Measurements from ENCODE around the gene EEF1G. TPM values are rescaled to one million over a fixed set of nuclear protein-coding genes. Genes with fewer than 3 reads are reported as not detected.

Gene EEF1G
- total and polyA plus RNA-seq, 9 of the 15 experiments (the other 6 are each of a cell fraction or from before 2014, with no cell fraction given) = 985 to 2,349 (median 2,035) TPM

DNA sequence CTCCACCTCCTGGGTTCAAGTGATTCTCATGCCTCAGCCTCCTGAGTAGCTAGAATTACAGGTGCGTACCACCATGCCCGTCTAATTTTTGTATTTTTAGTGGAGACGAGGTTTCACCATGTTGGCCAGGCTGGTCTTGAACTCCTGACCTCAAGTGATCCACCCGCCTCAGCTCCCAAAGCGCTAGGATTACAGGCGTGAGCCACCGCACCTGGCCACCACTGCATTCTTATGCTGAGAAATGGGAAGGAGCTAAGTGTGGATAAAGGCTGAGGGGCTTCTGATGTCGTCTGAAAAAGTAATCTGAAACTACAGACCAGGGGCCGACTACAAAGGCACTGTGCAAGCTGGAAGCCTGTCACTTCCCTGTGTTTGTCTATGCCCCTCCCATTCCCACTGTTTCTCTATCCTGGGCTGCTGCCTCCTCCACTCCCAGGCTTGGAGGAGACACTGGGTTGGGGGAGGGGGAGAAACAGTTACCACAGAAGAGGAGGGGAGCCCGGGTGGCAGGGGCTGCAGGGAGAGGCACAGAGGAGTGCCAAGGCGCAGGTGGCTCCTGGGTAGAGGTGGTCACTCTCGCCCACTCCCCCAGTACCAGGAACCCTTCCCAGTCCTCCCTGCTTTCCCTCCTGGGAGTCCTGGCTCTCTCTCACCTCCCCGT is 30.9 kb upstream of the EEF1G start:
- H3K4me1 ChIP-seq (replicated peaks in 1 of 2; ENCODE audit: control insufficient read depth in 2 of 2, insufficient read depth in 2 of 2, low read length in 2 of 2) = peaks cover 6 to 44% of the 10 kb centered on the region in 2 experiments; a peak in 3 of 5 replicates
- H3K4me2 ChIP-seq (ENCODE audit: insufficient read depth, low read length) = no peak overlapping the region
- peaks cover 25% of the 10 kb centered on the region for H3K79me2 ChIP-seq (ENCODE audit: control insufficient read depth, insufficient read depth, low read length)
- no peaks in the 10 kb centered on the region for H3K9me1 ChIP-seq (ENCODE audit: control insufficient read depth, insufficient read depth, low read length)
- H3K9ac ChIP-seq (ENCODE audit: insufficient read depth in 1 of 2, low read depth in 2 of 2, low read length in 2 of 2) = peak overlapping the region in 1 of 2 experiments; percentile 83; a peak in 2 of 4 replicates
- ATAC-seq (no peak), DNase-seq (ENCODE audit: extremely low read depth in 1 of 4, low spot score in 3 of 4) (no peak), FAIRE-seq (no peak)
- no peak overlapping the region for H3K4me3 ChIP-seq
- intact Hi-C loops (cut with micrococcal nuclease) = loop anchor here (5.0 kb wide), 1 partner anchor 68 kb away; the partner anchor contains the start of genes LBHD1 and UQCC3
- ChIA-PET POLR2A (interaction anchor here (0.8 to 2.4 kb wide), 2 partner anchors 13 to 19 kb away, joined by 6 to 10 read pairs; partner anchors contain the start of gene TUT1), CTCF (ENCODE audit: low intra/inter-chr PET ratio) (no interaction called here)
- no peaks in the 10 kb centered on the region for H3K9me3 ChIP-seq (replicated peaks; ENCODE audit: control insufficient read depth, insufficient read depth, low read depth, low read length)
- H2AFZ ChIP-seq (ENCODE audit: low read depth, low read length) = no peak overlapping the region
- no peak for TF ChIP-seq ZNF134 (CRISPR knock-in tag; conservative IDR thresholded peaks at IDR 0.05)
- TF ChIP-seq, protein P1, sequence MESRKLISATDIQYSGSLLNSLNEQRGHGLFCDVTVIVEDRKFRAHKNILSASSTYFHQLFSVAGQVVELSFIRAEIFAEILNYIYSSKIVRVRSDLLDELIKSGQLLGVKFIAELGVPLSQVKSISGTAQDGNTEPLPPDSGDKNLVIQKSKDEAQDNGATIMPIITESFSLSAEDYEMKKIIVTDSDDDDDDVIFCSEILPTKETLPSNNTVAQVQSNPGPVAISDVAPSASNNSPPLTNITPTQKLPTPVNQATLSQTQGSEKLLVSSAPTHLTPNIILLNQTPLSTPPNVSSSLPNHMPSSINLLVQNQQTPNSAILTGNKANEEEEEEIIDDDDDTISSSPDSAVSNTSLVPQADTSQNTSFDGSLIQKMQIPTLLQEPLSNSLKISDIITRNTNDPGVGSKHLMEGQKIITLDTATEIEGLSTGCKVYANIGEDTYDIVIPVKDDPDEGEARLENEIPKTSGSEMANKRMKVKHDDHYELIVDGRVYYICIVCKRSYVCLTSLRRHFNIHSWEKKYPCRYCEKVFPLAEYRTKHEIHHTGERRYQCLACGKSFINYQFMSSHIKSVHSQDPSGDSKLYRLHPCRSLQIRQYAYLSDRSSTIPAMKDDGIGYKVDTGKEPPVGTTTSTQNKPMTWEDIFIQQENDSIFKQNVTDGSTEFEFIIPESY (CRISPR knock-in tag; IDR thresholded peaks at IDR 0.05) = peak; percentile 54; the same call in 1 of the 2 replicates
- peaks cover 74% of the 10 kb centered on the region for H3K36me3 ChIP-seq (ENCODE audit: control insufficient read depth, insufficient read depth, low read length)
- no TSS peak for BruUV-seq (replicated peaks)
- no peaks in the 10 kb centered on the region for H3K27me3 ChIP-seq (ENCODE audit: control insufficient read depth in 2 of 2, insufficient read depth in 2 of 2, low read length in 2 of 2)
- no peak overlapping the region for H3K27ac ChIP-seq (ENCODE audit: extremely low read depth, low read depth, low read length)
- no peaks in the 10 kb centered on the region for H4K20me1 ChIP-seq (replicated peaks; ENCODE audit: control insufficient read depth, insufficient read depth, low read length)
- in situ Hi-C loops (cut with MboI) = no loop called here
- 69% methylated on average over 13 of the region's 13 CpGs for WGBS (ENCODE audit: insufficient coverage, low coverage, missing lambda C conversion rate)

Measured in K562 (cell line).